ENCODE measurements around the gene FAM53B.

- TF ChIP-seq ZFP3 (CRISPR knock-in tag; IDR thresholded peaks at IDR 0.05) (no peak), CSDC2 (CRISPR knock-in tag; IDR thresholded peaks at IDR 0.05) (no peak), ZFP30 (CRISPR knock-in tag; IDR thresholded peaks at IDR 0.05) (no peak)
- TF ChIP-seq, protein P1, sequence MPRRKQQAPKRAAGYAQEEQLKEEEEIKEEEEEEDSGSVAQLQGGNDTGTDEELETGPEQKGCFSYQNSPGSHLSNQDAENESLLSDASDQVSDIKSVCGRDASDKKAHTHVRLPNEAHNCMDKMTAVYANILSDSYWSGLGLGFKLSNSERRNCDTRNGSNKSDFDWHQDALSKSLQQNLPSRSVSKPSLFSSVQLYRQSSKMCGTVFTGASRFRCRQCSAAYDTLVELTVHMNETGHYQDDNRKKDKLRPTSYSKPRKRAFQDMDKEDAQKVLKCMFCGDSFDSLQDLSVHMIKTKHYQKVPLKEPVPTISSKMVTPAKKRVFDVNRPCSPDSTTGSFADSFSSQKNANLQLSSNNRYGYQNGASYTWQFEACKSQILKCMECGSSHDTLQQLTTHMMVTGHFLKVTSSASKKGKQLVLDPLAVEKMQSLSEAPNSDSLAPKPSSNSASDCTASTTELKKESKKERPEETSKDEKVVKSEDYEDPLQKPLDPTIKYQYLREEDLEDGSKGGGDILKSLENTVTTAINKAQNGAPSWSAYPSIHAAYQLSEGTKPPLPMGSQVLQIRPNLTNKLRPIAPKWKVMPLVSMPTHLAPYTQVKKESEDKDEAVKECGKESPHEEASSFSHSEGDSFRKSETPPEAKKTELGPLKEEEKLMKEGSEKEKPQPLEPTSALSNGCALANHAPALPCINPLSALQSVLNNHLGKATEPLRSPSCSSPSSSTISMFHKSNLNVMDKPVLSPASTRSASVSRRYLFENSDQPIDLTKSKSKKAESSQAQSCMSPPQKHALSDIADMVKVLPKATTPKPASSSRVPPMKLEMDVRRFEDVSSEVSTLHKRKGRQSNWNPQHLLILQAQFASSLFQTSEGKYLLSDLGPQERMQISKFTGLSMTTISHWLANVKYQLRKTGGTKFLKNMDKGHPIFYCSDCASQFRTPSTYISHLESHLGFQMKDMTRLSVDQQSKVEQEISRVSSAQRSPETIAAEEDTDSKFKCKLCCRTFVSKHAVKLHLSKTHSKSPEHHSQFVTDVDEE (CRISPR knock-in tag; IDR thresholded peaks at IDR 0.05), result no peak
- TF ChIP-seq, protein P2, sequence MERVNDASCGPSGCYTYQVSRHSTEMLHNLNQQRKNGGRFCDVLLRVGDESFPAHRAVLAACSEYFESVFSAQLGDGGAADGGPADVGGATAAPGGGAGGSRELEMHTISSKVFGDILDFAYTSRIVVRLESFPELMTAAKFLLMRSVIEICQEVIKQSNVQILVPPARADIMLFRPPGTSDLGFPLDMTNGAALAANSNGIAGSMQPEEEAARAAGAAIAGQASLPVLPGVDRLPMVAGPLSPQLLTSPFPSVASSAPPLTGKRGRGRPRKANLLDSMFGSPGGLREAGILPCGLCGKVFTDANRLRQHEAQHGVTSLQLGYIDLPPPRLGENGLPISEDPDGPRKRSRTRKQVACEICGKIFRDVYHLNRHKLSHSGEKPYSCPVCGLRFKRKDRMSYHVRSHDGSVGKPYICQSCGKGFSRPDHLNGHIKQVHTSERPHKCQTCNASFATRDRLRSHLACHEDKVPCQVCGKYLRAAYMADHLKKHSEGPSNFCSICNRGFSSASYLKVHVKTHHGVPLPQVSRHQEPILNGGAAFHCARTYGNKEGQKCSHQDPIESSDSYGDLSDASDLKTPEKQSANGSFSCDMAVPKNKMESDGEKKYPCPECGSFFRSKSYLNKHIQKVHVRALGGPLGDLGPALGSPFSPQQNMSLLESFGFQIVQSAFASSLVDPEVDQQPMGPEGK (CRISPR knock-in tag; IDR thresholded peaks at IDR 0.05; ENCODE audit: borderline replicate concordance), result no peak
Measured at GRCh38 chr10:124744102-124745050, at the start of gene FAM53B.

Data from SK-N-SH treated with all-trans-retinoic acid at 6 μM for 48 hours (cell line).